CD4-positive, alpha-beta memory T cell (primary cell): ENCODE measurements around the gene SMYD3. TPM values are rescaled to one million over a fixed set of nuclear protein-coding genes. Genes with fewer than 3 reads are reported as not detected.

Experiments used
- CTCF ChIA-PET: fragments of 350-600 bp; sonication (Branson Sonifier 250); formaldehyde crosslinking; loops from one replicate; lab custom pipeline; 2021; ENCODE audit warnings: inconsistent platforms; ENCODE audit not compliant: partially characterized antibody; lab: Charles Lee
- POLR2A ChIA-PET: fragments of 350-600 bp; sonication (Branson Sonifier 250); formaldehyde crosslinking; loops from one replicate; lab custom pipeline; 2021; ENCODE audit not compliant: partially characterized antibody; lab: Charles Lee
- DNase-seq, 5 donors: peaks; one replicate each; pipeline versions ENCODE4 v3.0.0 to v3.0.0-alpha.2; 2020 to 2022; ENCODE audit warnings: mixed read lengths in 1 of 5
- H3K27ac ChIP-seq: one replicate; pipeline ENCODE4 v1.7.0; 2013; ENCODE audit warnings: low read depth, low read length
- H3K27me3 ChIP-seq: 2 replicates; pipeline ENCODE4 v1.7.0; 2013; ENCODE audit warnings: mild to moderate bottlenecking, low read length, moderate library complexity; ENCODE audit not compliant: insufficient read depth
- H3K36me3 ChIP-seq: 2 replicates; pipeline ENCODE4 v1.7.0; 2013; ENCODE audit warnings: mild to moderate bottlenecking, low read length, moderate library complexity; ENCODE audit not compliant: insufficient read depth
- H3K4me1 ChIP-seq: 2 replicates; pipeline ENCODE4 v1.7.0; 2013; ENCODE audit warnings: mild to moderate bottlenecking, low read length, moderate library complexity; ENCODE audit not compliant: insufficient read depth
- H3K4me3 ChIP-seq, 2 donors: one replicate each; pipeline ENCODE4 v1.7.0; 2013; ENCODE audit warnings: low read length in 2 of 2, mild to moderate bottlenecking in 1 of 2
- H3K9me3 ChIP-seq, 2 donors: one replicate each; pipeline ENCODE4 v1.7.0; 2013; ENCODE audit warnings: low read length in 2 of 2, control low read depth in 1 of 2; ENCODE audit not compliant: control insufficient read depth in 1 of 2
- H3K27ac Mint-ChIP-seq, 7 donors: one replicate each; pipeline ENCODE4 v1.8.0; 2020 to 2021; ENCODE audit warnings: mixed read lengths in 7 of 7, mild to moderate bottlenecking in 6 of 7, inconsistent platforms in 3 of 7, moderate library complexity in 3 of 7
- H3K27me3 Mint-ChIP-seq, 2 donors: one replicate each; pipeline ENCODE4 v1.8.0; 2020 to 2021; ENCODE audit warnings: mixed read lengths in 2 of 2
- H3K36me3 Mint-ChIP-seq, 2 donors: one replicate each; pipeline ENCODE4 v1.8.0; 2020 to 2021; ENCODE audit warnings: mixed read lengths in 2 of 2, inconsistent platforms in 1 of 2, mild to moderate bottlenecking in 1 of 2
- H3K4me1 Mint-ChIP-seq, 4 donors: one replicate each; pipeline ENCODE4 v1.8.0; 2020 to 2021; ENCODE audit warnings: mixed read lengths in 4 of 4, mild to moderate bottlenecking in 1 of 4
- H3K4me3 Mint-ChIP-seq, 8 donors: one replicate each; pipeline ENCODE4 v1.8.0; 2020 to 2021; ENCODE audit warnings: mixed read lengths in 8 of 8, mild to moderate bottlenecking in 7 of 8, moderate library complexity in 6 of 8, inconsistent platforms in 3 of 8
- H3K9me3 Mint-ChIP-seq, 8 donors: one replicate each; pipeline ENCODE4 v1.8.0; 2020 to 2021; ENCODE audit warnings: mixed read lengths in 8 of 8, mild to moderate bottlenecking in 5 of 8, inconsistent platforms in 3 of 8, moderate library complexity in 1 of 8
- intact Hi-C: fragments of 100-400 bp; cut with micrococcal nuclease; formaldehyde crosslinking; loops from one replicate; pipeline ENCODE4 v1.15.1; 2023
- polyA plus RNA-seq, 2 donors: library from polyadenylated mRNA; unstranded; fragments of 300-500 nt; fragmentation: Illumina TruSeq; gene quantifications; one replicate each; pipeline ENCODE4 v1.2.3, GENCODE V29; 2021
- total RNA-seq, 2 experiments: library from RNA; stranded (reverse); gene quantifications; one replicate each; pipeline ENCODE4 v1.2.3, GENCODE V29; 2021

Gene SMYD3
- total and polyA plus RNA-seq, 4 experiments from 2014 or later: 19.5 to 28.9 (median 22.9) TPM

GRCh38 chr1:246343251-246343650, 163.8 kb downstream of the SMYD3 start:
- Mint-ChIP-seq H3K36me3 (peaks cover 42 to 59% of the 10 kb centered on the region in 2 donors), H3K4me3 (no peak overlapping the region)

GRCh38 chr1:246338546-246338945, 168.5 kb downstream of the SMYD3 start:
- Mint-ChIP-seq H3K9me3 (peaks cover 0 to 11% (median under 1%) of the 10 kb centered on the region in 8 donors), H3K4me1 (peaks cover 0 to 11% (median 3%) of the 10 kb centered on the region in 4 donors), H3K36me3 (peaks cover 29 to 47% of the 10 kb centered on the region in 2 donors), H3K4me3 (no peak overlapping the region), H3K27ac (no peak overlapping the region), H3K27me3 (no peaks in the 10 kb centered on the region)
- POLR2A ChIA-PET: no interaction called here
- Histone ChIP-seq H3K27ac (no peak overlapping the region), H3K4me1 (no peaks in the 10 kb centered on the region), H3K27me3 (no peaks in the 10 kb centered on the region), H3K4me3 (no peak overlapping the region), H3K9me3 (no peaks in the 10 kb centered on the region), H3K36me3 (no peaks in the 10 kb centered on the region)
- no peak for DNase-seq
- CTCF ChIA-PET: no interaction called here
- intact Hi-C loops: no loop called here

More at GRCh38 chr1:246343251-246343650, 163.8 kb downstream of the SMYD3 start:
- Histone ChIP-seq H3K27ac (no peak overlapping the region), H3K27me3 (no peaks in the 10 kb centered on the region), H3K36me3 (no peaks in the 10 kb centered on the region), H3K4me3 (no peak overlapping the region), H3K4me1 (no peaks in the 10 kb centered on the region), H3K9me3 (no peaks in the 10 kb centered on the region)
- Mint-ChIP-seq H3K27ac (no peak overlapping the region), H3K27me3 (no peaks in the 10 kb centered on the region), H3K4me1 (peaks cover 0 to 9% (median 2%) of the 10 kb centered on the region in 4 donors), H3K9me3 (peaks cover 0 to 26% (median 13%) of the 10 kb centered on the region in 8 donors)
- CTCF ChIA-PET: no interaction called here
- intact Hi-C loops: no loop called here
- no peak for DNase-seq
- POLR2A ChIA-PET: no interaction called here

- H3K9me3 Mint-ChIP-seq: peaks cover 0 to 15% (median 1%) of the 10 kb centered on the region in 8 donors
- no peak for DNase-seq
- peaks cover 0 to 7% (median 3%) of the 10 kb centered on the region in 4 donors for H3K4me1 Mint-ChIP-seq
- ChIA-PET POLR2A (no interaction called here), CTCF (no interaction called here)
- no peaks in the 10 kb centered on the region for H3K4me1 ChIP-seq
- no peak overlapping the region for H3K4me3 ChIP-seq
- peaks cover 29 to 47% of the 10 kb centered on the region in 2 donors for H3K36me3 Mint-ChIP-seq
- no peaks in the 10 kb centered on the region for H3K9me3 ChIP-seq
- no peak overlapping the region for H3K27ac ChIP-seq
- no peaks in the 10 kb centered on the region for H3K36me3 ChIP-seq
- intact Hi-C loops: no loop called here
- H3K4me3 Mint-ChIP-seq: no peak overlapping the region
- no peaks in the 10 kb centered on the region for H3K27me3 ChIP-seq
- no peaks in the 10 kb centered on the region for H3K27me3 Mint-ChIP-seq
- H3K27ac Mint-ChIP-seq: no peak overlapping the region
Observed at GRCh38 chr1:246338098-246338497, 169.0 kb downstream of the SMYD3 start.

- Mint-ChIP-seq H3K9me3 (peaks cover 0 to 22% (median under 1%) of the 10 kb centered on the region in 8 donors), H3K4me1 (peaks cover 6 to 7% (median 6%) of the 10 kb centered on the region in 4 donors), H3K4me3 (no peak overlapping the region), H3K36me3 (peaks cover 47 to 62% of the 10 kb centered on the region in 2 donors), H3K27ac (no peak overlapping the region), H3K27me3 (no peaks in the 10 kb centered on the region)
- Histone ChIP-seq H3K27ac (no peak overlapping the region), H3K4me1 (peaks cover 2% of the 10 kb centered on the region), H3K27me3 (no peaks in the 10 kb centered on the region), H3K36me3 (no peaks in the 10 kb centered on the region), H3K4me3 (no peak overlapping the region), H3K9me3 (no peaks in the 10 kb centered on the region)
- intact Hi-C loops: no loop called here
- CTCF ChIA-PET: no interaction called here
- no peak for DNase-seq
- POLR2A ChIA-PET: no interaction called here
Observed at GRCh38 chr1:246335151-246335550, 171.9 kb downstream of the SMYD3 start.

GRCh38 chr1:246333855-246334254, 173.2 kb downstream of the SMYD3 start:
- H3K36me3 Mint-ChIP-seq: peaks cover 54 to 69% of the 10 kb centered on the region in 2 donors

GRCh38 chr1:246332078-246332477, 175.0 kb downstream of the SMYD3 start:
- Mint-ChIP-seq H3K36me3 (peaks cover 62 to 79% of the 10 kb centered on the region in 2 donors), H3K27ac (no peak overlapping the region), H3K4me1 (peaks cover 9 to 12% (median 11%) of the 10 kb centered on the region in 4 donors), H3K9me3 (peaks cover 0 to 26% (median 8%) of the 10 kb centered on the region in 8 donors), H3K4me3 (no peak overlapping the region), H3K27me3 (no peaks in the 10 kb centered on the region)
- ChIA-PET CTCF (no interaction called here), POLR2A (no interaction called here)
- no peaks in the 10 kb centered on the region for H3K36me3 ChIP-seq
- no peak overlapping the region for H3K4me3 ChIP-seq
- H3K27me3 ChIP-seq: no peaks in the 10 kb centered on the region
- H3K9me3 ChIP-seq: no peaks in the 10 kb centered on the region
- no peak for DNase-seq
- no peak overlapping the region for H3K27ac ChIP-seq
- intact Hi-C loops: no loop called here
- H3K4me1 ChIP-seq: peaks cover 6% of the 10 kb centered on the region

More at GRCh38 chr1:246333855-246334254, 173.2 kb downstream of the SMYD3 start:
- ChIA-PET CTCF (no interaction called here), POLR2A (no interaction called here)
- no peaks in the 10 kb centered on the region for H3K9me3 ChIP-seq
- no peak overlapping the region for H3K27ac ChIP-seq
- no peak overlapping the region for H3K4me3 ChIP-seq
- H3K36me3 ChIP-seq: no peaks in the 10 kb centered on the region
- intact Hi-C loops: no loop called here
- Mint-ChIP-seq H3K4me3 (no peak overlapping the region), H3K9me3 (peaks cover 0 to 26% (median 7%) of the 10 kb centered on the region in 8 donors), H3K4me1 (peaks cover 10 to 12% (median 11%) of the 10 kb centered on the region in 4 donors), H3K27ac (no peak overlapping the region), H3K27me3 (no peaks in the 10 kb centered on the region)
- DNase-seq: no peak
- H3K27me3 ChIP-seq: no peaks in the 10 kb centered on the region
- H3K4me1 ChIP-seq: peaks cover 6% of the 10 kb centered on the region

- peaks cover 0 to 26% (median 8%) of the 10 kb centered on the region in 8 donors for H3K9me3 Mint-ChIP-seq
- H3K27ac Mint-ChIP-seq: peak overlapping the region in 2 of 7 donors; percentile 16 to 46
- Histone ChIP-seq H3K36me3 (no peaks in the 10 kb centered on the region), H3K27me3 (no peaks in the 10 kb centered on the region), H3K27ac (no peak overlapping the region), H3K4me1 (peaks cover 6% of the 10 kb centered on the region), H3K4me3 (peak overlapping the region in 1 of 2 donors; percentile 14), H3K9me3 (no peaks in the 10 kb centered on the region)
- H3K27me3 Mint-ChIP-seq: no peaks in the 10 kb centered on the region
- POLR2A ChIA-PET: no interaction called here
- intact Hi-C loops: no loop called here
- H3K4me1 Mint-ChIP-seq: peaks cover 6 to 12% (median 8%) of the 10 kb centered on the region in 4 donors
- peaks cover 63 to 70% of the 10 kb centered on the region in 2 donors for H3K36me3 Mint-ChIP-seq
- CTCF ChIA-PET: no interaction called here
- DNase-seq: peak in 2 of 5 donors; percentile 3 to 5
- H3K4me3 Mint-ChIP-seq: peak overlapping the region in 4 of 8 donors; percentile 1 to 70 (median 30)
Observed at GRCh38 chr1:246329900-246330299, 177.2 kb downstream of the SMYD3 start.
